HG02870 (cell line): ENCODE data around the gene TBC1D8.

Experiments
- ATAC-seq: cut with Tn5 transposase; IDR thresholded peaks from one replicate; pipeline ENCODE4 v1.9.1; 2021; ENCODE audit warnings: mild to moderate bottlenecking, moderate library complexity; ENCODE audit not compliant: unreplicated experiment

The TBC1D8 gene

GRCh38 chr2:101004620-101005325 lies 146.4 kb downstream of the TBC1D8 start:
- ATAC-seq, result no peak

- ATAC-seq, result no peak
Observed at GRCh38 chr2:101003278-101003775, 147.9 kb downstream of the TBC1D8 start.

GRCh38 chr2:101002562-101003277 lies 148.5 kb downstream of the TBC1D8 start:
- no peak for ATAC-seq

- peak; percentile 92 for ATAC-seq
Observed at GRCh38 chr2:101001691-101002561, 149.3 kb downstream of the TBC1D8 start, which contains the start of gene RPL31. Gene RPL31 (plus strand): TSS chr2:101002289. CDS start chr2:101002702, 413 bp downstream.

- no peak for ATAC-seq
Observed at GRCh38 chr2:100999995-101000394, 151.2 kb downstream of the TBC1D8 start.

GRCh38 chr2:100998235-100998573 lies 153.0 kb downstream of the TBC1D8 start:
- no peak for ATAC-seq

- ATAC-seq, result no peak
Observed at GRCh38 chr2:100997509-100998234, 153.5 kb downstream of the TBC1D8 start.

GRCh38 chr2:100995309-100996075 lies 155.7 kb downstream of the TBC1D8 start:
- no peak for ATAC-seq

- ATAC-seq, result no peak
Observed at GRCh38 chr2:100993294-100993693, 157.9 kb downstream of the TBC1D8 start.

GRCh38 chr2:100992262-100992661 lies 158.9 kb downstream of the TBC1D8 start:
- no peak for ATAC-seq

GRCh38 chr2:100991404-100991773 lies 159.8 kb downstream of the TBC1D8 start:
- ATAC-seq, result no peak

- ATAC-seq, result no peak
Observed at GRCh38 chr2:100990650-100991403, 160.4 kb downstream of the TBC1D8 start.

- ATAC-seq, result no peak
Observed at GRCh38 chr2:100990166-100990565, 161.0 kb downstream of the TBC1D8 start.

GRCh38 chr2:100989666-100990065 lies 161.5 kb downstream of the TBC1D8 start:
- ATAC-seq, result no peak

GRCh38 chr2:100988630-100989417 lies 162.4 kb downstream of the TBC1D8 start:
- ATAC-seq, result no peak

GRCh38 chr2:100987974-100988373 lies 163.2 kb downstream of the TBC1D8 start:
- no peak for ATAC-seq

GRCh38 chr2:100987536-100987935 lies 163.6 kb downstream of the TBC1D8 start:
- no peak for ATAC-seq

- ATAC-seq, result no peak
Observed at GRCh38 chr2:100986157-100986556, 165.0 kb downstream of the TBC1D8 start.
